NCI-H2107 treated with DMSO at 0.1 percent for 48 hours (cell line): Measurements from ENCODE around the gene IFT122.

Experiments used
- DNase-seq: peaks from one replicate; lab custom pipeline; 2025; ENCODE audit not compliant: unreplicated experiment; lab: John Stamatoyannopoulos, UW

The IFT122 gene

GRCh38 chr3:129554356-129555152 lies 114.5 kb downstream of the IFT122 start:
- DNase-seq, result no peak

- DNase-seq, result no peak
Measured at GRCh38 chr3:129555153-129555550, 115.1 kb downstream of the IFT122 start.

- no peak for DNase-seq
Measured at GRCh38 chr3:129555616-129556357, 115.8 kb downstream of the IFT122 start.

GRCh38 chr3:129556358-129556695 lies 116.3 kb downstream of the IFT122 start:
- no peak for DNase-seq

- DNase-seq, result no peak
Measured at GRCh38 chr3:129556890-129557547, 117.0 kb downstream of the IFT122 start.

- no peak for DNase-seq
Measured at GRCh38 chr3:129557548-129557894, 117.5 kb downstream of the IFT122 start.

- no peak for DNase-seq
Measured at GRCh38 chr3:129558081-129558771, 118.2 kb downstream of the IFT122 start.

- no peak for DNase-seq
Measured at GRCh38 chr3:129558772-129559564, 118.9 kb downstream of the IFT122 start.

- DNase-seq, result no peak
Measured at GRCh38 chr3:129559565-129560079, 119.6 kb downstream of the IFT122 start.

GRCh38 chr3:129560269-129560787 lies 120.3 kb downstream of the IFT122 start:
- DNase-seq, result peak; percentile 6

GRCh38 chr3:129560911-129561594 lies 121.0 kb downstream of the IFT122 start:
- DNase-seq, result no peak

- no peak for DNase-seq
Measured at GRCh38 chr3:129561619-129562248, 121.7 kb downstream of the IFT122 start.

GRCh38 chr3:129562803-129563202 lies 122.8 kb downstream of the IFT122 start:
- DNase-seq, result no peak

- no peak for DNase-seq
Measured at GRCh38 chr3:129563332-129563731, 123.3 kb downstream of the IFT122 start.

GRCh38 chr3:129563850-129564535 lies 124.0 kb downstream of the IFT122 start:
- DNase-seq, result no peak

GRCh38 chr3:129564981-129565644 lies 125.1 kb downstream of the IFT122 start:
- no peak for DNase-seq

- DNase-seq, result no peak
Measured at GRCh38 chr3:129565902-129566301, 125.9 kb downstream of the IFT122 start.

- DNase-seq, result no peak
Measured at GRCh38 chr3:129567176-129567705, 127.2 kb downstream of the IFT122 start.
